Thyroid gland (tissue), 4 donors: Measurements from ENCODE around the gene ATM.

Experiments
- CTCF ChIP-seq, 6 experiments: fragments of 200-600 bp in 3 of 6; fragments of 450-650 bp in 3 of 6; sonication (generic) in 3 of 6; IDR thresholded peaks; one replicate each; pipeline ENCODE4 v1.5.1; 2016 to 2019; ENCODE audit warnings: antibody characterized with exemption in 6 of 6, mild to moderate bottlenecking in 2 of 6, inconsistent platforms in 1 of 6, moderate library complexity in 1 of 6
- POLR2A ChIP-seq, 2 donors: fragments of 450-650 bp; IDR thresholded peaks; one replicate each; pipeline ENCODE4 v1.6.1; 2017; ENCODE audit warnings: antibody characterized with exemption in 2 of 2, mild to moderate bottlenecking in 2 of 2, moderate library complexity in 1 of 2

- TF ChIP-seq CTCF (IDR thresholded peaks at IDR 0.05) (no peak), POLR2A (IDR thresholded peaks at IDR 0.05) (no peak)
Observed at GRCh38 chr11:108368134-108368533, 145.3 kb downstream of the ATM start.
